ENCODE results near the gene PTPRN2.

GRCh38 chr7:158281441-158281840, 306.2 kb downstream of the PTPRN2 start:
- TF ChIP-seq CTCF (IDR thresholded peaks at IDR 0.05): no peak
- TF ChIP-seq ZFX (IDR thresholded peaks at IDR 0.05; ENCODE audit: borderline replicate concordance): no peak
